Endothelial cell of umbilical vein (primary cell): ENCODE measurements around the gene CAV2. TPM values are rescaled to one million over a fixed set of nuclear protein-coding genes. Genes with fewer than 3 reads are reported as not detected.

Source experiments
- BruUV-seq: library from RNA; stranded (reverse); fragments of 400-500 nt; replicated peaks from 2 replicates; lab custom pipeline; 2021; lab: Mats Ljungman, UMichigan
- CTCF ChIA-PET: fragments of 300-600, 350-600 bp; sonication (Branson Sonifier 250); formaldehyde crosslinking; loops from one replicate; lab custom pipeline; 2021; ENCODE audit warnings: antibody characterized with exemption, inconsistent platforms; lab: Charles Lee
- POLR2A ChIA-PET: fragments of 300-600, 350-600 bp; sonication (Branson Sonifier 250); formaldehyde crosslinking; loops from one replicate; lab custom pipeline; 2021; ENCODE audit warnings: antibody characterized with exemption, inconsistent platforms; lab: Charles Lee
- DNase-seq: peaks from one replicate; pipeline ENCODE4 v3.0.0-alpha.2; 2011; ENCODE audit warnings: low read depth, low spot score
- FAIRE-seq: peaks from 2 replicates; lab custom pipeline; 2011; peaks lifted over from hg19 to GRCh38; lab: Jason Lieb, UNC
- H2AFZ ChIP-seq: 2 replicates; pipeline ENCODE4 v1.6.0; 2012; ENCODE audit warnings: low read depth, low read length, control low read depth, inconsistent platforms
- H3K27ac ChIP-seq: 2 replicates; pipeline ENCODE4 v1.5.1; 2011; ENCODE audit warnings: low read depth, mild to moderate bottlenecking, control low read depth, low read length, moderate library complexity; ENCODE audit not compliant: insufficient read depth
- H3K27me3 ChIP-seq, 2 experiments: 2 replicates each; pipeline versions ENCODE4 v1.6.0 to v1.6.1; 2011; ENCODE audit warnings: low read length in 2 of 2, mixed read lengths in 1 of 2; ENCODE audit not compliant: control insufficient read depth in 2 of 2, insufficient read depth in 2 of 2
- H3K36me3 ChIP-seq, 2 experiments: 2 replicates in 1 of 2; 3 replicates in 1 of 2; pipeline ENCODE4 v1.5.1; 2011; ENCODE audit warnings: low read length in 2 of 2, mild to moderate bottlenecking in 1 of 2, moderate library complexity in 1 of 2; ENCODE audit not compliant: control insufficient read depth in 2 of 2, insufficient read depth in 2 of 2; ENCODE audit errors: extremely low read depth in 1 of 2
- H3K4me1 ChIP-seq: 3 replicates; pipeline ENCODE4 v1.5.1; 2011; ENCODE audit warnings: mild to moderate bottlenecking, low read length; ENCODE audit not compliant: control insufficient read depth, insufficient read depth; ENCODE audit errors: extremely low read depth
- H3K4me2 ChIP-seq: 2 replicates; pipeline ENCODE4 v1.6.1; 2011; ENCODE audit warnings: low read length, control low read depth, mixed read lengths; ENCODE audit not compliant: insufficient read depth
- H3K4me3 ChIP-seq, 3 experiments: fragments of 200-600 bp in 1 of 3; sonication (generic), shearing (Covaris generic) in 1 of 3; replicated peaks in 1 of 3; 2 replicates each; pipeline ENCODE4 v1.5.1; 2011 to 2016; ENCODE audit warnings: control low read depth in 3 of 3, low read length in 3 of 3, mild to moderate bottlenecking in 2 of 3, inconsistent platforms in 1 of 3, low read depth in 1 of 3, moderate library complexity in 1 of 3; ENCODE audit not compliant: insufficient read depth in 1 of 3
- H3K79me2 ChIP-seq: 2 replicates; pipeline ENCODE4 v1.6.0; 2012; ENCODE audit warnings: low read length, inconsistent platforms; ENCODE audit not compliant: control insufficient read depth, insufficient read depth
- H3K9ac ChIP-seq: replicated peaks from 2 replicates; pipeline ENCODE3; 2011; ENCODE audit warnings: low read length, control low read depth; ENCODE audit not compliant: insufficient read depth; ENCODE audit errors: extremely low read depth
- H3K9me1 ChIP-seq: replicated peaks from 3 replicates; pipeline ENCODE4 v1.6.0; 2011; ENCODE audit warnings: mild to moderate bottlenecking, low read length; ENCODE audit not compliant: control insufficient read depth, insufficient read depth; ENCODE audit errors: extremely low read depth
- H3K9me3 ChIP-seq: replicated peaks from 2 replicates; pipeline ENCODE4 v1.5.1; 2012; ENCODE audit warnings: low read length, inconsistent platforms; ENCODE audit not compliant: control insufficient read depth, insufficient read depth
- H4K20me1 ChIP-seq: replicated peaks from 2 replicates; pipeline ENCODE3; 2011; ENCODE audit warnings: mild to moderate bottlenecking, low read length; ENCODE audit not compliant: control insufficient read depth, insufficient read depth; ENCODE audit errors: extremely low read depth
- EZH2 ChIP-seq: IDR thresholded peaks from 2 replicates; pipeline ENCODE4 v1.6.1; 2012; ENCODE audit warnings: borderline replicate concordance, low read depth, mild to moderate bottlenecking, moderate library complexity, low read length, inconsistent platforms; ENCODE audit not compliant: severe bottlenecking
- FOS ChIP-seq: IDR thresholded peaks from 2 replicates; pipeline ENCODE4 v1.6.1; 2011; ENCODE audit warnings: mild to moderate bottlenecking, low read length, moderate library complexity, borderline replicate concordance; ENCODE audit not compliant: insufficient read depth
- GATA2 ChIP-seq: IDR thresholded peaks from 2 replicates; pipeline ENCODE4 v1.7.0; 2011; ENCODE audit warnings: low read depth, mild to moderate bottlenecking, moderate library complexity, mixed read lengths, low read length; ENCODE audit not compliant: insufficient read length, insufficient read depth
- JUN ChIP-seq: IDR thresholded peaks from 2 replicates; pipeline ENCODE4 v1.6.1; 2011; ENCODE audit warnings: borderline replicate concordance, low read depth; ENCODE audit not compliant: insufficient read length, insufficient read depth
- MYC ChIP-seq: IDR thresholded peaks from one replicate; pipeline ENCODE4 v1.6.1; 2011; ENCODE audit warnings: mild to moderate bottlenecking, low read depth, low read length
- POLR2A ChIP-seq: IDR thresholded peaks from 2 replicates; pipeline ENCODE4 v1.6.1; 2012; ENCODE audit warnings: low read depth, mild to moderate bottlenecking, control low read depth, low read length
- POLR2AphosphoS5 ChIP-seq: IDR thresholded peaks from 2 replicates; pipeline ENCODE4 v1.6.1; 2012; ENCODE audit warnings: low read depth, mild to moderate bottlenecking, control low read depth, low read length, moderate library complexity; ENCODE audit not compliant: insufficient read depth
- dilution Hi-C: fragments of 300-500 bp; cut with MboI; formaldehyde crosslinking; loops from one replicate; pipeline ENCODE4 v1.15.0; 2019; ENCODE audit warnings: low sequenced_read_pairs; ENCODE audit not compliant: extremely low pct_ligation_motif_present
- intact Hi-C: fragments of 100-400 bp; cut with micrococcal nuclease; formaldehyde crosslinking; loops from one replicate; pipeline ENCODE4 v1.10.0; 2022
- polyA plus RNA-seq, 4 experiments: library from polyadenylated mRNA; depleted of rRNA in 3 of 4; stranded (reverse) in 3 of 4; unstranded in 1 of 4; fragments of >200 nt; gene quantifications; 2 replicates each; pipeline versions ENCODE4 v1.2.1 to v1.2.3, GENCODE V29; 2011 to 2012; ENCODE audit warnings: missing spikeins in 1 of 4
- total RNA-seq: library from RNA; stranded (reverse); gene quantifications from 2 replicates; pipeline ENCODE4 v1.2.3, GENCODE V29; 2021
- TF ChIP-seq, protein P1 (sequence below): IDR thresholded peaks from 2 replicates; pipeline ENCODE4 v1.6.1; 2011; ENCODE audit not compliant: insufficient read depth, insufficient read length
- TF ChIP-seq, protein P2 (sequence below), 2 donors: IDR thresholded peaks; 1 replicate in 1 of 2; 2 replicates in 1 of 2; pipeline ENCODE4 v1.5.1; 2011; ENCODE audit warnings: low read length in 2 of 2, mild to moderate bottlenecking in 2 of 2, moderate library complexity in 2 of 2, control low read depth in 1 of 2, inconsistent platforms in 1 of 2, low read depth in 1 of 2; ENCODE audit not compliant: insufficient read depth in 1 of 2; ENCODE audit errors: extremely low read depth in 1 of 2

CAV2 gene
- total and polyA plus RNA-seq, 2 donors (not counting 3 experiments of a cell fraction or from before 2014, with no cell fraction given) = 179 to 327 TPM

DNA sequence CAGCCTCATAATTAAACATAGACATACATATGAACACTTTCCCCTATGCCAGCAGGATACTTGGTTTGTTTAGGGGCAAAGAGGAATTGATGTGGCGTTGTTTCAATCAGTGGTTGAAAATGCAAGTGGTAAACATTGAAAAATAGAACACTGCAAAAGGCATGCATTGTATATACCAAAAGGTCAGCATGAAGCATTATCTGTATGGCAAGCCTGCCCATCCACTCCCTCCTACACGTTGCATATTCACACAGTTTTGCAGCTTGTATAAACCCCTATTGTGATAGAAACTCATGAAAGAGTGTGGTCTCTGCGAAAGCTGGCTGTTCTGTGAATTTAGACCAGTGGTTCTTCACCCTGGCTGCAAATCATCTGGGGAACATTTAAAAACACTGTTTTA, 42.4 kb downstream of the CAV2 start:
- CTCF ChIA-PET = interaction anchor here (1.6 to 3.4 kb wide), 3 partner anchors 12 to 46 kb away, joined by 3 to 20 read pairs (median 13); no protein-coding TSS in a partner anchor
- Histone ChIP-seq H3K79me2 (peaks cover 96% of the 10 kb centered on the region), H3K9me1 (no peaks in the 10 kb centered on the region), H3K4me3 (no peak overlapping the region), H3K27ac (no peak overlapping the region), H3K4me1 (peaks cover 18% of the 10 kb centered on the region), H3K9me3 (no peaks in the 10 kb centered on the region), H3K27me3 (no peaks in the 10 kb centered on the region), H2AFZ (no peak overlapping the region), H3K9ac (no peak overlapping the region), H4K20me1 (peaks cover 12% of the 10 kb centered on the region), H3K4me2 (no peak overlapping the region), H3K36me3 (peaks cover 24 to 54% of the 10 kb centered on the region in 2 experiments)
- TF ChIP-seq POLR2A = peak; percentile 58
- no peak for TF ChIP-seq FOS
- TF ChIP-seq, protein P1, sequence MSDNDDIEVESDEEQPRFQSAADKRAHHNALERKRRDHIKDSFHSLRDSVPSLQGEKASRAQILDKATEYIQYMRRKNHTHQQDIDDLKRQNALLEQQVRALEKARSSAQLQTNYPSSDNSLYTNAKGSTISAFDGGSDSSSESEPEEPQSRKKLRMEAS = no peak
- TF ChIP-seq MYC = no peak
- TF ChIP-seq, protein P2, sequence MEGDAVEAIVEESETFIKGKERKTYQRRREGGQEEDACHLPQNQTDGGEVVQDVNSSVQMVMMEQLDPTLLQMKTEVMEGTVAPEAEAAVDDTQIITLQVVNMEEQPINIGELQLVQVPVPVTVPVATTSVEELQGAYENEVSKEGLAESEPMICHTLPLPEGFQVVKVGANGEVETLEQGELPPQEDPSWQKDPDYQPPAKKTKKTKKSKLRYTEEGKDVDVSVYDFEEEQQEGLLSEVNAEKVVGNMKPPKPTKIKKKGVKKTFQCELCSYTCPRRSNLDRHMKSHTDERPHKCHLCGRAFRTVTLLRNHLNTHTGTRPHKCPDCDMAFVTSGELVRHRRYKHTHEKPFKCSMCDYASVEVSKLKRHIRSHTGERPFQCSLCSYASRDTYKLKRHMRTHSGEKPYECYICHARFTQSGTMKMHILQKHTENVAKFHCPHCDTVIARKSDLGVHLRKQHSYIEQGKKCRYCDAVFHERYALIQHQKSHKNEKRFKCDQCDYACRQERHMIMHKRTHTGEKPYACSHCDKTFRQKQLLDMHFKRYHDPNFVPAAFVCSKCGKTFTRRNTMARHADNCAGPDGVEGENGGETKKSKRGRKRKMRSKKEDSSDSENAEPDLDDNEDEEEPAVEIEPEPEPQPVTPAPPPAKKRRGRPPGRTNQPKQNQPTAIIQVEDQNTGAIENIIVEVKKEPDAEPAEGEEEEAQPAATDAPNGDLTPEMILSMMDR (IDR thresholded peaks at IDR 0.05; ENCODE audit: extremely low read depth in 1 of 2, insufficient read depth in 1 of 2, low read depth in 1 of 2, low read length in 2 of 2) = no peak
- no peak for TF ChIP-seq EZH2
- TF ChIP-seq JUN = no peak
- TF ChIP-seq GATA2 = no peak
- peak; percentile 16 for TF ChIP-seq POLR2AphosphoS5
- dilution Hi-C loops = no loop called here
- POLR2A ChIA-PET = no interaction called here
- intact Hi-C loops = loop anchor here (2.0 kb wide), 1 partner anchor 35 kb away; no protein-coding TSS in a partner anchor
- FAIRE-seq (no peak), DNase-seq (no peak)
- no TSS peak for BruUV-seq
